CD4-positive, alpha-beta T cell (primary cell): Measurements from ENCODE around the gene COP1. TPM values are rescaled to one million over a fixed set of nuclear protein-coding genes. Genes with fewer than 3 reads are reported as not detected.

Source experiments
- ATAC-seq: fragments of 200-7000 bp; cut with Tn5 transposase; one replicate; pipeline ENCODE4 v1.10.0; 2022; ENCODE audit warnings: mild to moderate bottlenecking; ENCODE audit not compliant: poor library complexity
- CTCF ChIA-PET: fragments of 350-600 bp; sonication (Branson Sonifier 250); formaldehyde crosslinking; loops from one replicate; lab custom pipeline; 2021; ENCODE audit warnings: antibody characterized with exemption, inconsistent platforms; lab: Charles Lee
- POLR2A ChIA-PET: fragments of 350-600 bp; sonication (Branson Sonifier 250); formaldehyde crosslinking; loops from one replicate; lab custom pipeline; 2021; ENCODE audit warnings: antibody characterized with exemption, inconsistent platforms; lab: Charles Lee
- DNase-seq, 14 experiments: peaks; one replicate each; pipeline ENCODE4 v3.0.0-alpha.2; 2013 to 2020; ENCODE audit warnings: mixed read lengths in 2 of 14
- H3K27ac ChIP-seq, 2 donors: one replicate each; pipeline versions ENCODE4 v1.5.1 to v1.7.0; 2013; ENCODE audit warnings: low read length in 2 of 2, low read depth in 1 of 2, mild to moderate bottlenecking in 1 of 2
- H3K27me3 ChIP-seq, 2 experiments: 1 replicate in 1 of 2; 2 replicates in 1 of 2; pipeline versions ENCODE4 v1.6.1 to v1.7.0; 2013; ENCODE audit warnings: low read length in 2 of 2, control low read depth in 1 of 2, mild to moderate bottlenecking in 1 of 2, moderate library complexity in 1 of 2; ENCODE audit not compliant: insufficient read depth in 2 of 2, control insufficient read depth in 1 of 2
- H3K36me3 ChIP-seq: one replicate; pipeline ENCODE4 v1.6.1; 2013; ENCODE audit warnings: low read length, control low read depth; ENCODE audit not compliant: insufficient read depth
- H3K4me1 ChIP-seq: one replicate; pipeline ENCODE4 v1.6.1; 2013; ENCODE audit warnings: low read length, control low read depth; ENCODE audit not compliant: insufficient read depth
- H3K4me3 ChIP-seq: one replicate; pipeline ENCODE4 v1.5.1; 2013; ENCODE audit warnings: mild to moderate bottlenecking, low read length, moderate library complexity
- H3K9me3 ChIP-seq, 2 experiments: 1 replicate in 1 of 2; 2 replicates in 1 of 2; pipeline versions ENCODE4 v1.6.1 to v1.7.0; 2013; ENCODE audit warnings: low read length in 2 of 2, mild to moderate bottlenecking in 2 of 2, control low read depth in 1 of 2, moderate library complexity in 1 of 2; ENCODE audit not compliant: control insufficient read depth in 1 of 2, insufficient read depth in 1 of 2
- H3K27ac Mint-ChIP-seq: one replicate; pipeline ENCODE4 v1.8.0; 2020; ENCODE audit warnings: mixed read lengths
- H3K27me3 Mint-ChIP-seq: one replicate; pipeline ENCODE4 v1.8.0; 2021; ENCODE audit warnings: mixed read lengths
- H3K36me3 Mint-ChIP-seq: one replicate; pipeline ENCODE4 v1.8.0; 2021; ENCODE audit warnings: low read depth, mixed read lengths
- H3K4me1 Mint-ChIP-seq: one replicate; pipeline ENCODE4 v1.8.0; 2021; ENCODE audit warnings: low read depth, mixed read lengths
- H3K4me3 Mint-ChIP-seq: one replicate; pipeline ENCODE4 v1.8.0; 2020; ENCODE audit warnings: mild to moderate bottlenecking, mixed read lengths
- H3K9me3 Mint-ChIP-seq: one replicate; pipeline ENCODE4 v1.8.0; 2020; ENCODE audit warnings: mixed read lengths
- intact Hi-C, 2 experiments: fragments of 100-400 bp; cut with DNase I in 1 of 2; cut with micrococcal nuclease in 1 of 2; formaldehyde crosslinking; loops; one replicate each; pipeline versions ENCODE4 v1.15.1 to v1.9.0; 2023 to 2025; cut with DNase I, micrococcal nuclease
- total RNA-seq, 174 experiments: library from RNA in 2 of 174; stranded (reverse) in 2 of 174; gene quantifications; one replicate each; pipeline ENCODE4 v1.2.3 and lab custom pipeline; 2021 to 2026
- TF ChIP-seq, protein P1 (sequence below): fragments of 200-600 bp; IDR thresholded peaks from one replicate; pipeline ENCODE4 v1.8.0; 2022; ENCODE audit warnings: antibody characterized with exemption, mild to moderate bottlenecking

The COP1 gene
- total RNA-seq, 2 experiments from 2014 or later, result 38.6 to 42.2 TPM

GRCh38 chr1:175920381-175920780 is 286.7 kb downstream of the COP1 start:
- DNase-seq (no peak), ATAC-seq (no peak)
- no peak overlapping the region for H3K27ac Mint-ChIP-seq
- no peak overlapping the region for H3K27ac ChIP-seq
- H3K4me1 ChIP-seq, result no peaks in the 10 kb centered on the region
- no peak overlapping the region for H3K4me3 Mint-ChIP-seq
- H3K9me3 Mint-ChIP-seq, result peaks cover 11% of the 10 kb centered on the region
- H3K9me3 ChIP-seq, result peaks cover 0 to 4% of the 10 kb centered on the region in 2 experiments
- H3K36me3 ChIP-seq, result no peaks in the 10 kb centered on the region
- H3K4me1 Mint-ChIP-seq, result no peaks in the 10 kb centered on the region
- intact Hi-C loops, result no loop called here
- CTCF ChIA-PET, result no interaction called here
- no peak overlapping the region for H3K4me3 ChIP-seq
- POLR2A ChIA-PET, result no interaction called here
- H3K27me3 ChIP-seq, result no peaks in the 10 kb centered on the region
- peaks cover 62% of the 10 kb centered on the region for H3K36me3 Mint-ChIP-seq
- no peaks in the 10 kb centered on the region for H3K27me3 Mint-ChIP-seq
- TF ChIP-seq, protein P1, sequence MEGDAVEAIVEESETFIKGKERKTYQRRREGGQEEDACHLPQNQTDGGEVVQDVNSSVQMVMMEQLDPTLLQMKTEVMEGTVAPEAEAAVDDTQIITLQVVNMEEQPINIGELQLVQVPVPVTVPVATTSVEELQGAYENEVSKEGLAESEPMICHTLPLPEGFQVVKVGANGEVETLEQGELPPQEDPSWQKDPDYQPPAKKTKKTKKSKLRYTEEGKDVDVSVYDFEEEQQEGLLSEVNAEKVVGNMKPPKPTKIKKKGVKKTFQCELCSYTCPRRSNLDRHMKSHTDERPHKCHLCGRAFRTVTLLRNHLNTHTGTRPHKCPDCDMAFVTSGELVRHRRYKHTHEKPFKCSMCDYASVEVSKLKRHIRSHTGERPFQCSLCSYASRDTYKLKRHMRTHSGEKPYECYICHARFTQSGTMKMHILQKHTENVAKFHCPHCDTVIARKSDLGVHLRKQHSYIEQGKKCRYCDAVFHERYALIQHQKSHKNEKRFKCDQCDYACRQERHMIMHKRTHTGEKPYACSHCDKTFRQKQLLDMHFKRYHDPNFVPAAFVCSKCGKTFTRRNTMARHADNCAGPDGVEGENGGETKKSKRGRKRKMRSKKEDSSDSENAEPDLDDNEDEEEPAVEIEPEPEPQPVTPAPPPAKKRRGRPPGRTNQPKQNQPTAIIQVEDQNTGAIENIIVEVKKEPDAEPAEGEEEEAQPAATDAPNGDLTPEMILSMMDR, result no peak

DNA sequence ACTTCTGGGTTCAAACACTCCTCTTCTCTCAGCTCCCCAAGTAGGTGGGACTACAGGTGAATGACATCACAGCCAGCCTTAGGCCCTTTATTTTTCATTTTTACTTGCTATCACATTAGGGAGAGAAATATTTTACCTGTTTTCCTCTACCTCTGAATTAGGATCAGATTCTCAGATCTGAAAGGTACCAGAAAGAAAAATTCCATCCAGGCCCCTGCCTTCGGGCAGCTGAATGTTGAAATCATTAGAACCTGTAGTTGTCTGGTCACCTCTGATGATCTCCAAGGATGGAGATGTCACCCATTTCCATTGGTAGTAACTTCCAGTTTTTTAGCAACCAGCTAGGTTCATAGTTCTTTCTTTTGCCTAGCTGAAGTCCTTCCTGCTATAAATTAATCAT is 288.1 kb downstream of the COP1 start:
- Histone ChIP-seq H3K36me3 (no peaks in the 10 kb centered on the region), H3K27me3 (no peaks in the 10 kb centered on the region), H3K4me1 (no peaks in the 10 kb centered on the region), H3K4me3 (no peak overlapping the region), H3K27ac (no peak overlapping the region), H3K9me3 (peaks cover 0 to 4% of the 10 kb centered on the region in 2 experiments)
- no peak overlapping the region for H3K27ac Mint-ChIP-seq
- peaks cover 65% of the 10 kb centered on the region for H3K36me3 Mint-ChIP-seq
- TF ChIP-seq, protein P1, result no peak
- ATAC-seq (no peak), DNase-seq (no peak)
- CTCF ChIA-PET, result no interaction called here
- intact Hi-C loops, result no loop called here
- H3K4me3 Mint-ChIP-seq, result no peak overlapping the region
- POLR2A ChIA-PET, result no interaction called here
- no peaks in the 10 kb centered on the region for H3K4me1 Mint-ChIP-seq
- peaks cover 14% of the 10 kb centered on the region for H3K9me3 Mint-ChIP-seq
- H3K27me3 Mint-ChIP-seq, result no peaks in the 10 kb centered on the region

DNA sequence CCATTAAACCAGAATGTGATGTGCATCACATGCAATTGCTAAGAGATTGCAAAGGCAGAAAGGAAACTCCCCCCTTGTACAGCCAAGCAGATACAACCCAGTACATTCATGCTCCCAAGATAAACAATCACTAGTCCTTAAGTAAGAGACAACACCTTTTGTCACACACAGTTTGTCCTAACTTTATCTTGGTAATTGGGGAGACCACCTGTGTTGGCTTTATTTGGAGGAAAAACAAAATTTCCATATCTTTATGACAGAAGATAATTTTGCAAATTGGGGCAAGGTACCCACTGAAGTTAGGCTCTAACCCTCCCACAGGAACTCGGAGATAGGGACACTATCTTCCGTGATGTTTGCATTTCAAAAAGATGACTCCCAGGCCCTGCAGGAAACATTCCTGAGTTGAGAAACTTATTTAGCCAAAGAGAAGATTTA is 288.7 kb downstream of the COP1 start:
- Mint-ChIP-seq H3K4me3 (no peak overlapping the region), H3K27me3 (no peaks in the 10 kb centered on the region), H3K9me3 (peaks cover 14% of the 10 kb centered on the region), H3K36me3 (peaks cover 71% of the 10 kb centered on the region), H3K27ac (no peak overlapping the region), H3K4me1 (no peaks in the 10 kb centered on the region)
- TF ChIP-seq, protein P1, result no peak
- Histone ChIP-seq H3K4me3 (no peak overlapping the region), H3K36me3 (no peaks in the 10 kb centered on the region), H3K4me1 (no peaks in the 10 kb centered on the region), H3K27me3 (no peaks in the 10 kb centered on the region), H3K27ac (no peak overlapping the region), H3K9me3 (peaks cover 0 to 4% of the 10 kb centered on the region in 2 experiments)
- intact Hi-C loops, result no loop called here
- CTCF ChIA-PET, result no interaction called here
- no peak for DNase-seq
- no peak for ATAC-seq
- POLR2A ChIA-PET, result no interaction called here
